ENCODE results near the gene SH3BP1.
A peak's percentile ranks its signal among the peaks of the same experiment; 100 is the strongest.
"Not testable (repeated sequence)": the region's sequence is repeated elsewhere in the genome, so short reads cannot be mapped to it uniquely, and the experiment has no call there.

SH3BP1 gene

GRCh38 chr22:37643225-37643847 lies 3.9 kb downstream of the SH3BP1 start:
- CTCF ChIA-PET: interaction anchor here (0.7 to 28.2 kb wide), 24 partner anchors 9 to 172 kb away, joined by 3 to 506 read pairs (median 6); partner anchors contain the start of genes GCAT, GGA1, LGALS1 and NOL12
- no peaks in the 10 kb centered on the region for H3K9me3 Mint-ChIP-seq

GRCh38 chr22:37647317-37647716 lies 7.8 kb downstream of the SH3BP1 start:
- no peak for DNase-seq
- no peak overlapping the region for H3K4me3 Mint-ChIP-seq
- H3K36me3 Mint-ChIP-seq: peaks cover 61% of the 10 kb centered on the region
- peaks cover 20% of the 10 kb centered on the region for H3K4me1 Mint-ChIP-seq
- CTCF ChIA-PET: interaction anchor here (0.8 to 2.0 kb wide), 2 partner anchors 10 to 34 kb away, joined by 3 to 5 read pairs; no protein-coding TSS in a partner anchor
- no peaks in the 10 kb centered on the region for H3K27me3 Mint-ChIP-seq
- H3K9me3 Mint-ChIP-seq: no peaks in the 10 kb centered on the region
- H3K27ac Mint-ChIP-seq: no peak overlapping the region

More at GRCh38 chr22:37643225-37643847, 3.9 kb downstream of the SH3BP1 start:
- peak; percentile 93 for DNase-seq
- Mint-ChIP-seq H3K36me3 (peaks cover 50% of the 10 kb centered on the region), H3K4me1 (peaks cover 40% of the 10 kb centered on the region), H3K27me3 (no peaks in the 10 kb centered on the region), H3K4me3 (peak overlapping the region; percentile 49), H3K27ac (peak overlapping the region; percentile 83)

DNA sequence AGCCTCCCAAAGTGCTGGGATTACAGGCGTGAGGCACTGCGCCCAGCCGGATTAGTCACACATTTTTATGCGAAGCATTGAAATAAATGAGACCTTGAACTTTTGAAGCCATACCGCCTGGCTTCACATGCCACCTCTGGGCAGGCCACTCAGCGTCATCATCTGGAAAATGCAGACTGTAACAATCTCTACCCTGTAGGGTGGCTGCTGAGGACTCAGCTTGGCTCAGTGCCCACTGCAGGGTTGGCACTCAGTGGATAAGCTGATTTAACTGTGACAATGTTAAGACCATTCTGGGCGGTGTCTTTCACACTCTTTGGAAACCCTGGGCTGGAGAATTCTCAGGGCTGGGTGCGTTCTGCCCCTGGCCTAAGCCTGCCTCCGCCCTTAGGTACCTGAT lies 8.5 kb downstream of the SH3BP1 start:
- no peak for DNase-seq
- Mint-ChIP-seq H3K4me3 (no peak overlapping the region), H3K27me3 (no peaks in the 10 kb centered on the region), H3K27ac (no peak overlapping the region), H3K4me1 (peaks cover 14% of the 10 kb centered on the region), H3K36me3 (peaks cover 60% of the 10 kb centered on the region), H3K9me3 (no peaks in the 10 kb centered on the region)
- CTCF ChIA-PET: interaction anchor here (0.8 to 2.0 kb wide), 3 partner anchors 10 to 33 kb away, joined by 3 to 5 read pairs (median 4); partner anchors contain the start of gene LGALS1

DNA sequence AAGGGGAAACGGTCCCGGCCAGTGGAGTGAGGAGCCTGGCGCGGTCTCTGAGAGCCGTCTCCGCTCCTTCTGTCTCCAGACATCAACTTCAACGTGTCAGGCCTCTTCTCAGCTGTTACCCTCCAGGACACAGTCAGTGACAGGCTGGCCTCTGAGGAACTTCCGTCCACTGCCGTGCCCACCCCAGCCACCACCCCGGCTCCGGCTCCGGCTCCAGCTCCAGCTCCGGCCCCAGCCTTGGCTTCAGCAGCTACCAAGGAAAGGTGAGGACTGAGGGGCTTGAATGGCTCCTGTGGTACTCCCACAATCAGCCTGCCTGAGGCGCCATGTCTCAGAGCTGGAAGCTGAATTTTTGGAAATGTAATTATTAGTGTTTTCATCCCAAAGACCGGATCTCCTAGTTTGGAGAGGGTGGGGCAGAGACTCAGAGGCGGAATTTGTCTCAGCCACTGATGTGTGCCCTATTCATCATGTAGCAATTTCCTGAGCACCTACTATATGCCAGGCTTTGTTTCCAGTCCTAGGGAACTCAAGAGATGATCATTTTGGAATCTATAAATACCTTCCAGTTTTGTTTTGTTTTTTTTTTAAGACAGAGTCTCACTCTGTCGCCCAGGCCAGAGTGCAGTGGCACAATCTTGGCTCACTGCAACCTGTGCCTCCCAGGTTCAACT lies 11.1 kb downstream of the SH3BP1 start:
- CTCF ChIA-PET: interaction anchor here (1.0 kb wide), 2 partner anchors 9 to 11 kb away, joined by 3 read pairs; partner anchors contain the start of gene SH3BP1
- Mint-ChIP-seq H3K4me3 (no peak overlapping the region), H3K4me1 (peaks cover 2% of the 10 kb centered on the region), H3K9me3 (no peaks in the 10 kb centered on the region), H3K36me3 (peaks cover 51% of the 10 kb centered on the region), H3K27me3 (no peaks in the 10 kb centered on the region), H3K27ac (no peak overlapping the region)
- no peak for DNase-seq

- peaks cover 31% of the 10 kb centered on the region for H3K36me3 Mint-ChIP-seq
- CTCF ChIA-PET: interaction anchor here (1.4 kb wide), 1 partner anchor 12 kb away, joined by 4 read pairs; no protein-coding TSS in a partner anchor
- DNase-seq: no peak
- H3K27me3 Mint-ChIP-seq: no peaks in the 10 kb centered on the region
- H3K9me3 Mint-ChIP-seq: no peaks in the 10 kb centered on the region
- peaks cover 16% of the 10 kb centered on the region for H3K4me1 Mint-ChIP-seq
- no peak overlapping the region for H3K27ac Mint-ChIP-seq
- no peak overlapping the region for H3K4me3 Mint-ChIP-seq
Observed at GRCh38 chr22:37654563-37655251, 15.2 kb downstream of the SH3BP1 start.

DNA sequence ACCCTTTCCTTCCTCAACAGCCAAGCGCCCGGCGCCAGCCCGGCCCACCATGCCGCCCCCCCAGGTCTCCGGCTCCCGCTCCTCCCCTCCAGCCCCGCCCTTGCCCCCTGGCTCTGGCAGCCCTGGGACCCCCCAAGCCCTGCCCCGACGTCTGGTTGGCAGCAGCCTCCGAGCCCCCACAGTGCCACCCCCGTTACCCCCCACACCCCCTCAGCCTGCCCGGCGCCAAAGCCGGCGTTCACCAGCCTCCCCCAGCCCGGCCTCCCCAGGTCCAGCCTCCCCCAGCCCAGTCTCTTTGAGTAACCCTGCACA lies 15.7 kb downstream of the SH3BP1 start:
- Mint-ChIP-seq H3K4me1 (peaks cover 19% of the 10 kb centered on the region), H3K36me3 (peaks cover 26% of the 10 kb centered on the region), H3K9me3 (no peaks in the 10 kb centered on the region), H3K4me3 (no peak overlapping the region), H3K27me3 (no peaks in the 10 kb centered on the region), H3K27ac (no peak overlapping the region)
- DNase-seq: no peak
- CTCF ChIA-PET: interaction anchor here (1.4 kb wide), 1 partner anchor 12 kb away, joined by 4 read pairs; no protein-coding TSS in a partner anchor

DNA sequence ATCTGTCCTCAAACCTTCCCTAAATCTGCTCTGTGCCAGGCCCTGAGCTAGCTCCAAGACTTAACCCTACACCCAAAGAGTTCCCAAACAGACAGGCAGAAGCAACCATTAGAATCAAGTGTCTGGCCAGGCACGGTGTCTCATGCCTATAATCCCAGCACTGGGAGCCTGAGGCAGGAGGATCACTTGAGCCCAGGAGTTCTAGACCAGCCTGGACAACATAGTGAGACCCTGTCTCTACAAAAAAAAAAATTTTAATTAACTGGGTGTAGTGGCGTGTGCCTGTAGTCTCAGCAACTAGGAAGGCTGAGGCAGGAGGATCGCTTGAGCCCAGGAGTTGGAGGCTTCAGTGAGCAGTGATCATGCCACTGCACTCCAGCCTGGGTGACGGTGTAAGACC lies 17.1 kb downstream of the SH3BP1 start:
- Mint-ChIP-seq H3K4me1 (peaks cover 33% of the 10 kb centered on the region), H3K27ac (peak overlapping the region; percentile 60), H3K36me3 (peaks cover 21% of the 10 kb centered on the region)
- CTCF ChIA-PET: interaction anchor here (1.0 to 7.7 kb wide), 3 partner anchors 13 to 33 kb away, joined by 3 to 83 read pairs (median 3); no protein-coding TSS in a partner anchor
- DNase-seq, H3K27me3 Mint-ChIP-seq, H3K4me3 Mint-ChIP-seq, H3K9me3 Mint-ChIP-seq: not testable (repeated sequence)

- Mint-ChIP-seq H3K27me3 (no peaks in the 10 kb centered on the region), H3K4me3 (peak overlapping the region; percentile 77), H3K27ac (peak overlapping the region; percentile 90), H3K4me1 (peaks cover 40% of the 10 kb centered on the region), H3K36me3 (peaks cover 22% of the 10 kb centered on the region), H3K9me3 (no peaks in the 10 kb centered on the region)
- no peak for DNase-seq
- CTCF ChIA-PET: interaction anchor here (0.6 to 7.7 kb wide), 13 partner anchors 9 to 48 kb away, joined by 3 to 83 read pairs (median 6); partner anchors contain the start of gene LGALS1
Observed at GRCh38 chr22:37657590-37658132, 18.2 kb downstream of the SH3BP1 start.

DNA sequence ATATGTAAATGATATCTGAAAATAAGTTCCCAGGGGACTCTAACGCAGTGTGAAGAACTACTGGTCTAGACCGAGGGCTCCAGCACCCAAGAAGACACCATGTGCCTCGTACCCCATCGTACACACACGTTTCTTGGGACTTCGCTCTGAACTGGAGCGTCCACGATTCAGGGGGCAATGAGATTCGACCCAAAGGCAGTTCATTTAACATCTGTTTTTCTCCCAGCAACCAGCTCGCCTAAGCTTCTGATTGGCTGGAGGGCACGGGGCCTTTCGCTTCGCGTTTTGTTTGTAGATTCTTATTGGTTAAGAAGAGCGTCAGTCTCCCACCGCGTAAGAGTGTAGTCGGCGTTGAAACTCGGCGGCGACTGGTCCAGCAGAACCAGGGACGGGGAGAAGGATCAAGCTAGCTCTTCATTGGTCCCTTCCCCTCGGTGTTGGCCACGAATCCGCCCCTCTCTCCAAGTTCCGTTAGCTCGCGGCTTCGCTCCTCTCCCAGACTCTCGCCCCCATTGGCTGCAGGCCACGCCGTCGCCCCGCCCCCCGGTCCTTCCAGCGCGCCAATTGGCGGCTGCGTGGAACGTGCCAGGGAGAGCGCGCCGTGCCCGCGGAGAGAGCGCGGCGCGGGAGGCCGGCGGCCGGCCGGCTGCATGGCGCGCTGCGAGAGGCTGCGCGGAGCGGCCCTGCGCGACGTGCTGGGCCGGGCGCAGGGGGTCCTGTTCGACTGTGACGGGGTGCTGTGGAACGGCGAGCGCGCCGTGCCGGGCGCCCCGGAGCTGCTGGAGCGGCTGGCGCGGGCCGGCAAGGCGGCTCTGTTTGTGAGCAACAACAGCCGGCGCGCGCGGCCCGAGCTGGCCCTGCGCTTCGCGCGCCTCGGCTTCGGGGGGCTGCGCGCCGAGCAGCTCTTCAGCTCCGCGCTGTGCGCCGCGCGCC lies 18.9 kb downstream of the SH3BP1 start, which contains the start of gene PDXP:
PDXP (plus strand) TSS at position 591 of the 933 bp plus-strand sequence; CDS start at position 651, 60 bp downstream.
- no peaks in the 10 kb centered on the region for H3K27me3 Mint-ChIP-seq
- peak within 1 kb of the TSS; percentile 81 for H3K4me3 Mint-ChIP-seq
- H3K36me3 Mint-ChIP-seq: peaks cover 17% of the 10 kb centered on the region
- H3K4me1 Mint-ChIP-seq: peaks cover 40% of the 10 kb centered on the region
- peak; percentile 99 for DNase-seq
- CTCF ChIA-PET: interaction anchor here (0.8 to 7.7 kb wide), 12 partner anchors 10 to 49 kb away, joined by 3 to 83 read pairs (median 6); partner anchors contain the start of gene LGALS1
- no peaks in the 10 kb centered on the region for H3K9me3 Mint-ChIP-seq
- peak within 1 kb of the TSS; percentile 90 for H3K27ac Mint-ChIP-seq

- DNase-seq: peak; percentile 55
Observed at GRCh38 chr22:37659066-37659896, 19.8 kb downstream of the SH3BP1 start.

GRCh38 chr22:37659897-37660708 lies 20.6 kb downstream of the SH3BP1 start:
- H3K4me3 Mint-ChIP-seq: peak overlapping the region; percentile 81
- no peaks in the 10 kb centered on the region for H3K9me3 Mint-ChIP-seq
- H3K27me3 Mint-ChIP-seq: no peaks in the 10 kb centered on the region
- peaks cover 40% of the 10 kb centered on the region for H3K4me1 Mint-ChIP-seq
- DNase-seq: no peak
- H3K27ac Mint-ChIP-seq: peak overlapping the region; percentile 73
- CTCF ChIA-PET: interaction anchor here (1.0 to 7.7 kb wide), 5 partner anchors 10 to 26 kb away, joined by 3 to 83 read pairs (median 15); no protein-coding TSS in a partner anchor
- H3K36me3 Mint-ChIP-seq: peaks cover 11% of the 10 kb centered on the region

More at GRCh38 chr22:37659066-37659896, 19.8 kb downstream of the SH3BP1 start:
- Mint-ChIP-seq H3K27ac (peak overlapping the region; percentile 73), H3K9me3 (no peaks in the 10 kb centered on the region), H3K27me3 (no peaks in the 10 kb centered on the region), H3K36me3 (peaks cover 14% of the 10 kb centered on the region), H3K4me1 (peaks cover 40% of the 10 kb centered on the region), H3K4me3 (peak overlapping the region; percentile 81)
- CTCF ChIA-PET: interaction anchor here (1.0 to 7.7 kb wide), 8 partner anchors 11 to 34 kb away, joined by 3 to 83 read pairs (median 7); partner anchors contain the start of gene LGALS1

All from activated naive CD4-positive, alpha-beta T cell treated with anti-CD3 and anti-CD28 coated beads, Interleukin-2, amount 10 ng/mL, durations not matched to agents 7 days and 5 days (primary cell).